Lower leg skin (tissue), 3 donors: ENCODE data around the gene SRPK3.

Experiments
- POLR2A ChIP-seq, 2 donors: fragments of 450-650 bp; IDR thresholded peaks; one replicate each; pipeline ENCODE4 v1.6.1; 2016 to 2017; ENCODE audit warnings: antibody characterized with exemption in 2 of 2, mild to moderate bottlenecking in 1 of 2, moderate library complexity in 1 of 2
- TF ChIP-seq, protein P1 (sequence below), 3 donors: fragments of 450-650 bp; IDR thresholded peaks; one replicate each; pipeline ENCODE4 v1.5.1; 2016; ENCODE audit warnings: antibody characterized with exemption in 3 of 3, mild to moderate bottlenecking in 3 of 3, moderate library complexity in 2 of 3

DNA sequence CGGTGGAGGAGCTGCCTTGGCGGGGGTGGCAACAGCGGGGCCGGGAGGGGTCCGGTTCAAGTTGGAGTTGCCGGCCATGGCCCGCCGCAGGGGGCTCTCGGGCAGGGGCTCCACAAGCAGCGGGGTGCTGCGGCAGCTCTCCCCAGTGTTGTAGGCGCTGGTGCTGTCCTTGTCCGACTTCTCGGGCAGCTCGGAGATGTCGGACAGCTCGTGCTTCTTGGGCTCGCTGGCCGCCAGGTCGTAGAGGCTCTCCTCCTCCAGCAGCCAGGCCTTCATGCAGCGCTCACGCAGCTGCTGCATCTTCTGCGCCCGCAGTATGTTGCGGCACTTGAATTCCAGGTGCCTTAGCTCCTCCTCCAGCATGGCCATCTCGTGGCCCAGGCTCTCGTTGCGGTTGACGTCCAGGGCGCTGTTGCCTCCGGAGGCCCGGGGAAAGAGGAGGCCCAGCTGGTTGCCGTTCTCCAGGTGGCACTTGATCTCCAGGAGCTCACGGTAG, 23.3 kb downstream of the SRPK3 start:
- TF ChIP-seq, protein P1, sequence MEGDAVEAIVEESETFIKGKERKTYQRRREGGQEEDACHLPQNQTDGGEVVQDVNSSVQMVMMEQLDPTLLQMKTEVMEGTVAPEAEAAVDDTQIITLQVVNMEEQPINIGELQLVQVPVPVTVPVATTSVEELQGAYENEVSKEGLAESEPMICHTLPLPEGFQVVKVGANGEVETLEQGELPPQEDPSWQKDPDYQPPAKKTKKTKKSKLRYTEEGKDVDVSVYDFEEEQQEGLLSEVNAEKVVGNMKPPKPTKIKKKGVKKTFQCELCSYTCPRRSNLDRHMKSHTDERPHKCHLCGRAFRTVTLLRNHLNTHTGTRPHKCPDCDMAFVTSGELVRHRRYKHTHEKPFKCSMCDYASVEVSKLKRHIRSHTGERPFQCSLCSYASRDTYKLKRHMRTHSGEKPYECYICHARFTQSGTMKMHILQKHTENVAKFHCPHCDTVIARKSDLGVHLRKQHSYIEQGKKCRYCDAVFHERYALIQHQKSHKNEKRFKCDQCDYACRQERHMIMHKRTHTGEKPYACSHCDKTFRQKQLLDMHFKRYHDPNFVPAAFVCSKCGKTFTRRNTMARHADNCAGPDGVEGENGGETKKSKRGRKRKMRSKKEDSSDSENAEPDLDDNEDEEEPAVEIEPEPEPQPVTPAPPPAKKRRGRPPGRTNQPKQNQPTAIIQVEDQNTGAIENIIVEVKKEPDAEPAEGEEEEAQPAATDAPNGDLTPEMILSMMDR (IDR thresholded peaks at IDR 0.05), result no peak
- TF ChIP-seq POLR2A (IDR thresholded peaks at IDR 0.05), result no peak
